ENCODE measurements around the gene STMND1.

The STMND1 gene

DNA sequence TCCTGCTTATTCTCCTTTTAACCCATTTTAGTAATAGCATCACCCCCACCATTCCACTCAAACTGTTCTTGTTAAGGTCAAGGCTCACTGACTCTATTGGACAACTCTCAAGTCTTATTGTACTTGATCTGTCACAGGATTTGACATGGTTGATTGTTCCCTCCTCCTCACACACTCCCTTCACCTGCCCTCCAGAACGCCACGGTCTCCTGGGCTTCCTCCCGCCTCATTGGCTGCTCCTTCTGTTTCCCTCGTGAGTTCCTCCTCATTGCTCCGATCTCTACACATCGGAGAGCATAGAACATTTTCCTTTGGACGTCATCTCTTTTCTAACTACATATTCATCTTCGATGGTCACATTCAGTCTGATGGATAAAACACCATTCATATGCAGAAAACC, 55.1 kb downstream of the STMND1 start:
- WGBS, 2 experiments, result 86 to 87% methylated on average over 8 of the region's 8 CpGs
- no peak overlapping the region for H3K27ac ChIP-seq (ENCODE audit: insufficient read depth, low read depth, low read length, poor library complexity, severe bottlenecking)
- H3K4me3 ChIP-seq (ENCODE audit: insufficient read depth, low read depth, low read length), result no peak overlapping the region
- H3K27me3 ChIP-seq (ENCODE audit: control insufficient read depth, insufficient read depth, low read length, poor library complexity, severe bottlenecking), result no peaks in the 10 kb centered on the region
- no peaks in the 10 kb centered on the region for H3K36me3 ChIP-seq (ENCODE audit: control insufficient read depth, insufficient read depth, low read length)
- no peaks in the 10 kb centered on the region for H3K9me3 ChIP-seq (ENCODE audit: control insufficient read depth, low read length)
- H3K4me1 ChIP-seq (ENCODE audit: control insufficient read depth, insufficient read depth, low read length), result no peaks in the 10 kb centered on the region

DNA sequence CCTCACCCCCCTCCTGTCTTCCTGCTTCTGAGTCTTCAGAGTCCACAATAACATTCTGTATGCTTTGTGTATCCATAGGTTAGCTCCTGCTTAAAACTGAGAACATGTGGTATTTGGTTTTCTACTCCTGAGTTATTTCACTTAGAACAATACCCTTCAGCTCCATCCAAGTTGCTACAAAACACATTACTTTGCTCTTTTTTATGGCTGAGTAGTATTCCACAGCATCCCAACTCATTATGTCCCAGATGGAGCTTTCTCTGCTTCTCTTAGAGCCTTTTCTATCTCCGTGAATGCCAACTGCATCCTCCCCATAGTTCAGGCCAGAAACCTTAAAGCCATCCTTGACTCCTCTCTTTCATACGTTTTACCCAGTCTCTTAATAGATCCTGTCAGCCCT, 55.8 kb downstream of the STMND1 start:
- 87 to 90% methylated on average over 2 of the region's 2 CpGs for WGBS, 2 experiments
- Histone ChIP-seq H3K36me3 (ENCODE audit: control insufficient read depth, insufficient read depth, low read length) (no peaks in the 10 kb centered on the region), H3K27ac (ENCODE audit: insufficient read depth, low read depth, low read length, poor library complexity, severe bottlenecking) (no peak overlapping the region), H3K9me3 (ENCODE audit: control insufficient read depth, low read length) (no peaks in the 10 kb centered on the region), H3K27me3 (ENCODE audit: control insufficient read depth, insufficient read depth, low read length, poor library complexity, severe bottlenecking) (no peaks in the 10 kb centered on the region), H3K4me1 (ENCODE audit: control insufficient read depth, insufficient read depth, low read length) (no peaks in the 10 kb centered on the region), H3K4me3 (ENCODE audit: insufficient read depth, low read depth, low read length) (no peak overlapping the region)

DNA sequence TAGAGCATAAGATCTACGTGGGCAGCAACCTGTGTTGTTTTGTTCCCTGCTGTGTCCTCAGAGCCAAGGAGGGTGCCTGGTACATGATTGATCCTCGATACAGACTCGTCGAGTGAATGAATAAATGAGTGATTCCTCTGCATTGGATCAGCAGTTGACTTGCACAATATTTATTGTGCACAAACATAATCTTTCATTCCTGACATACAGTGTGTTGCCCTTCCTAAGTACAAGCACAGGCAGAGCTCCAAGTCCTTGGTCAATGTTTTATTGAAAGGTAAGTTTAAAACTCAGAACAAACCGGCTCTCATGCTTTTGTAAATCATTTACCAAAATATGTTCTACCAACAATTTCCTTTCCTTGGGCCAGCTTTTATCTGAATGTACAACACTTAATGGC, 57.4 kb downstream of the STMND1 start:
- Histone ChIP-seq H3K4me3 (ENCODE audit: insufficient read depth, low read depth, low read length) (no peak overlapping the region), H3K9me3 (ENCODE audit: control insufficient read depth, low read length) (no peaks in the 10 kb centered on the region), H3K27ac (ENCODE audit: insufficient read depth, low read depth, low read length, poor library complexity, severe bottlenecking) (no peak overlapping the region), H3K4me1 (ENCODE audit: control insufficient read depth, insufficient read depth, low read length) (no peaks in the 10 kb centered on the region), H3K27me3 (ENCODE audit: control insufficient read depth, insufficient read depth, low read length, poor library complexity, severe bottlenecking) (no peaks in the 10 kb centered on the region), H3K36me3 (ENCODE audit: control insufficient read depth, insufficient read depth, low read length) (no peaks in the 10 kb centered on the region)
- 94% methylated on average over 5 of the region's 5 CpGs for WGBS, 2 experiments

DNA sequence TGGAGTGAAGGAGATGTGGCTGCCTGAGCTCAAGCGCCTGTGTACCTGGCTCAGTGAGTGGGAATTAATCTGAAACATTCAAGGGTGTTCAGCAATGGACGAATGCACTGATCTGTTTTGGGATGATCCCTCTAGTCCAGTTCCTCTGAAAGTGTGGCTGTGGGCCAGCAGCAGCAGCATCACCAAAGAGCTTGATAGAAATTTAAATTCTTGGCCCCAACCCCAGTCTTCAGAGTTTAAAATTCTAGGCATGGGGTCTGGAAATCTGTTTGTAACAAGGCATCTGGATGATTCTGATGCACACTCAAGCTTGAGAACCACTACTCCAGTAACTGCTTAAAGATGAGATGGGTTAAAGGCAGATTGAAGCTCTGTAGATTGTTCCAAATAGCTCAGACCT, 59.2 kb downstream of the STMND1 start:
- no peaks in the 10 kb centered on the region for H3K36me3 ChIP-seq (ENCODE audit: control insufficient read depth, insufficient read depth, low read length)
- no peak overlapping the region for H3K27ac ChIP-seq (ENCODE audit: insufficient read depth, low read depth, low read length, poor library complexity, severe bottlenecking)
- no peaks in the 10 kb centered on the region for H3K4me1 ChIP-seq (ENCODE audit: control insufficient read depth, insufficient read depth, low read length)
- 90 to 92% methylated on average over 2 of the region's 2 CpGs for WGBS, 2 experiments
- H3K4me3 ChIP-seq (ENCODE audit: insufficient read depth, low read depth, low read length), result no peak overlapping the region
- no peaks in the 10 kb centered on the region for H3K27me3 ChIP-seq (ENCODE audit: control insufficient read depth, insufficient read depth, low read length, poor library complexity, severe bottlenecking)
- H3K9me3 ChIP-seq (ENCODE audit: control insufficient read depth, low read length), result no peaks in the 10 kb centered on the region

DNA sequence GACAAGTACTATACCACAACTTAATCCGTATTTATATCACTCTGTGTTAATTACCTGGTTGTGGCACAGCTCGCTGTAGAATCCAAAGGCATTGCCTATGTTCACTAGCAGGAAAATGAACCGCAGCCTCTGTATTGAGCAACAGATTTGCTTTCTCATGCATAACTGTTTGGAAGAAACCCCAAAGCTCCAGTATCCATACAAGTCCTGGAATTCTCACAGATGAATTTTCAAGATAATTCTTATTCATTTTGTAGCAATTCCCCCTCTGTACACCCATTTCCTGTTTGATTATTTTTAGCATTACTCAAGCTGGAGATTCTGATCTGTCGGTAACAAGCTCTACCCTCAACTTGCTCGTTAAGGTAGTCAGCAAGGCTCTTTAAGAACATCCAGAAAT, 63.5 kb downstream of the STMND1 start:
- Histone ChIP-seq H3K4me1 (ENCODE audit: control insufficient read depth, insufficient read depth, low read length) (no peaks in the 10 kb centered on the region), H3K9me3 (ENCODE audit: control insufficient read depth, low read length) (no peaks in the 10 kb centered on the region), H3K27ac (ENCODE audit: insufficient read depth, low read depth, low read length, poor library complexity, severe bottlenecking) (no peak overlapping the region), H3K4me3 (ENCODE audit: insufficient read depth, low read depth, low read length) (no peak overlapping the region), H3K36me3 (ENCODE audit: control insufficient read depth, insufficient read depth, low read length) (no peaks in the 10 kb centered on the region), H3K27me3 (ENCODE audit: control insufficient read depth, insufficient read depth, low read length, poor library complexity, severe bottlenecking) (no peaks in the 10 kb centered on the region)
- WGBS, 2 experiments, result 89 to 96% methylated on average over 5 of the region's 5 CpGs

DNA sequence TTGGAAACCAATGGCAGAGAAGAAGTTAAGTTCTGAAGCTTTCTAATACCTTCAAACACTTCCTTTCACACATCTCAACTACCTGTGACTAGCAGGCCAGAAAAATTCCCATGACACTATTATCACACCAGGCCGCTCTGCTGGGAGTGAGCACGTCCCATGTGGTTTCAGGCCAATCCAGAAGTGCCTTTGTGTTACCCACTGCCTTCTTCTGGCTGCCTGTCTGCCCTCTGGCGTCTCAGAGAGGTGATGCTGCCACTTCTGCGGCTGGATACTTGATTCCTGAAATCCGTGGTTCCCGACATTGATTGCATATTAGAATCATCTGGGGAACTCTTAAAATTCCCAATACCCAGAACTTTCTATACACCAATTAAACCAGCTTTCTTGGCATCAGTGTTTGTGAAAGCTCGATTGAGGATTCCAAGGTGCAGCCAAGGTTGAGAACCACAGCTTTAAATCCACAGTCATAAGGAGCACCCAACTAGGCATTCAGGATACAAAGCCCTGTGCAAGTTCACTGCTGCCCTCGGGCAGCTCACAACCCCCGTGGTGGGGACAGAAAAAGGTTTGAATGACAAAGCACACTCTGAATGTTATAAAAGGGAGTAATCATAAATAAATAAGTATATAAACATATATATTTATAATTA, 65.6 kb downstream of the STMND1 start:
- Histone ChIP-seq H3K9me3 (ENCODE audit: control insufficient read depth, low read length) (no peaks in the 10 kb centered on the region), H3K36me3 (ENCODE audit: control insufficient read depth, insufficient read depth, low read length) (no peaks in the 10 kb centered on the region), H3K4me3 (ENCODE audit: insufficient read depth, low read depth, low read length) (no peak overlapping the region), H3K27me3 (ENCODE audit: control insufficient read depth, insufficient read depth, low read length, poor library complexity, severe bottlenecking) (no peaks in the 10 kb centered on the region), H3K27ac (ENCODE audit: insufficient read depth, low read depth, low read length, poor library complexity, severe bottlenecking) (no peak overlapping the region), H3K4me1 (ENCODE audit: control insufficient read depth, insufficient read depth, low read length) (no peaks in the 10 kb centered on the region)
- WGBS, 2 experiments, result 14 to 24% methylated on average over 7 to 9 of the region's 9 CpGs

DNA sequence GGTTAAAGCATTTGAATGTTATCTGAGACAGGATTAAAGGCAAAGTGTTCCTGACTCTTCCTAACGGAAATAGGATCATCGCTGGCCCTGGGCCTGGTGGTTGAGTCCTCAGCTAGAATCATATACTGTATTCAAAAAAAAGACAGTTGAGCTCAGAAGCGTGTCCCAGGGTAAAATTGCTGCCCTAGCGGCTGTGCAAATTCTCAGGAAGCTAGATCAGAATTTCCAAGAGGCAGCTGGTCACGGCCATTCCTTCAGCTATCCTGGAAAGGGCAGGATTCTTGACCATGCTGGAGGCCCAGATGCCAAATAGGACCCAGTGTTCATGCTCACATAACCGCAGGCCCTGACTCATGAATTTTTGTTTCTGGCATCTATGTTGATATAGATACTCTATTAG, 67.4 kb downstream of the STMND1 start:
- Histone ChIP-seq H3K27me3 (ENCODE audit: control insufficient read depth, insufficient read depth, low read length, poor library complexity, severe bottlenecking) (no peaks in the 10 kb centered on the region), H3K9me3 (ENCODE audit: control insufficient read depth, low read length) (no peaks in the 10 kb centered on the region), H3K36me3 (ENCODE audit: control insufficient read depth, insufficient read depth, low read length) (no peaks in the 10 kb centered on the region), H3K4me1 (ENCODE audit: control insufficient read depth, insufficient read depth, low read length) (no peaks in the 10 kb centered on the region), H3K27ac (ENCODE audit: insufficient read depth, low read depth, low read length, poor library complexity, severe bottlenecking) (no peak overlapping the region), H3K4me3 (ENCODE audit: insufficient read depth, low read depth, low read length) (no peak overlapping the region)
- WGBS, 2 experiments, result 95 to 96% methylated on average over 6 of the region's 6 CpGs

DNA sequence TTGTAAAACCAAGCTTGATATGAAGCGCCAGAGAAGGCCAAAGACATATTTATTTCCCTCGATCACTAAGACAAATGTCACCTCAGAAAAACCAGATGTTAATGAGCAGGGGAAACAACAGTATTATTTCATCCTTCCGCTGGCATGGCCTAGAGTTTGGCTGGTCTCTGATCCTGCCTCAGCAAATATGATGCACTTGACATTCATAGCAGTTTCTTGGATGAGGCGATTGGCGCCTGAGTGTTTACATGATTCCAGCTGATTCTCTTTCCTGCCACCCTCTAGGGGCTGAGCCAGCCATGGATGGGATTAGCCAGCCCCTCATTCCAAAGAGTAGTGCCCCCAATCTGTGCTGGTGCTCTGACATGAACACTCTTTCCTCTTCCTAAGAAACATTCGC, 67.9 kb downstream of the STMND1 start:
- WGBS, 2 experiments, result 93 to 94% methylated on average over 5 to 6 of the region's 6 CpGs
- no peaks in the 10 kb centered on the region for H3K9me3 ChIP-seq (ENCODE audit: control insufficient read depth, low read length)
- H3K4me3 ChIP-seq (ENCODE audit: insufficient read depth, low read depth, low read length), result no peak overlapping the region
- H3K27ac ChIP-seq (ENCODE audit: insufficient read depth, low read depth, low read length, poor library complexity, severe bottlenecking), result no peak overlapping the region
- no peaks in the 10 kb centered on the region for H3K27me3 ChIP-seq (ENCODE audit: control insufficient read depth, insufficient read depth, low read length, poor library complexity, severe bottlenecking)
- no peaks in the 10 kb centered on the region for H3K36me3 ChIP-seq (ENCODE audit: control insufficient read depth, insufficient read depth, low read length)
- H3K4me1 ChIP-seq (ENCODE audit: control insufficient read depth, insufficient read depth, low read length), result no peaks in the 10 kb centered on the region

DNA sequence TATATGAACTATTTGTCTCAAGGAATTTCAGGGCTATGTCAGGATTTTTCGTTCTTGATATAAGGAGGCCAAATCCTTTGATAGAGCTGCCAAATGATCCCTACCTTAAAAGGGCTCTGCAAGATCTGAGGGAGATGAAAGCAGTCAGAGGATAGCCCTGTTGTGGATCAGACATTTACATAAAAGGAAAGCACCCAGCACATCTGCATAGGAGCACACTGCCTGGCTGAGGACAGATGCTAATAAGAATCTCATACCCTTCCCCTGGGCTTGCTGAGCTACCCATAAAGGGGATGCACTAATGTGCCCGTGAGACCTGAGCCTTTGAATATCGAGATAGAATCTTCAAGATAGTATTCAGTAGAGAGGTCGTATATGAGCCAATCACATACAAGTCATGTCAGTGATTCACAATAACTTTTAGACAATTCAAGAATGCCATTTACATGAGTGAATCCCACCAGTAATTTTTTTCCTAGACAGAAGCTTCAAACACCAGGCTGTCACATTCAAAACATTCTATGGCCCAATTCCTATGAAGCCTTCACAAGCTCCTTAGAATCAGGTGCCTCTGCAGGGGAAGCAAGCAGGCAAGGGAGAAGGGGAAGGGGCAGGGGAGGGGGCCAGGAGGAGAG, 71.1 kb downstream of the STMND1 start:
- Histone ChIP-seq H3K36me3 (ENCODE audit: control insufficient read depth, insufficient read depth, low read length) (no peaks in the 10 kb centered on the region), H3K9me3 (ENCODE audit: control insufficient read depth, low read length) (no peaks in the 10 kb centered on the region), H3K27me3 (ENCODE audit: control insufficient read depth, insufficient read depth, low read length, poor library complexity, severe bottlenecking) (no peaks in the 10 kb centered on the region), H3K27ac (ENCODE audit: insufficient read depth, low read depth, low read length, poor library complexity, severe bottlenecking) (no peak overlapping the region), H3K4me1 (ENCODE audit: control insufficient read depth, insufficient read depth, low read length) (no peaks in the 10 kb centered on the region), H3K4me3 (ENCODE audit: insufficient read depth, low read depth, low read length) (no peak overlapping the region)
- 69 to 72% methylated on average over 4 of the region's 4 CpGs for WGBS, 2 experiments

DNA sequence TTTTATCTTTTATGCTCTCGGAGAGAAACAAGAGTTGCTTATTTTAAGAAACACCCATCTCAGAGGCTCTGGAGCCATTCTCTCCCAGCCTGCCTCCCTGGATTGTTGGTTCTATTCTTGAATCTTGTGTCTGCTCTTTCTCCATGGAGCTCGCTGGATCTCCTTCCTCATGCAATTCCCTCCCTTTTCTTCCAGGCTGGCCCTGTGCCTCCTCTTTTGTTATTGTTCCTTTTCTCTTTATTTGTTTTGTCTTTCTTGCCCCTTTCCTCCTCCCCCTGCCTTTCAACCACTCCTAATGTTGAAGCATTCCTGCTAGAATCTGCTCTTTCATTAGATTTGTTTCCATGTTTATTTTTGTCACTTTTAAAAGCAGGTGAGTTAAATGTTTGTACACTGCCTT, 76.5 kb downstream of the STMND1 start:
- no peak overlapping the region for H3K4me3 ChIP-seq (ENCODE audit: insufficient read depth, low read depth, low read length)
- WGBS, 2 experiments, result 61 to 64% methylated on average over 2 of the region's 2 CpGs
- no peaks in the 10 kb centered on the region for H3K9me3 ChIP-seq (ENCODE audit: control insufficient read depth, low read length)
- no peak overlapping the region for H3K27ac ChIP-seq (ENCODE audit: insufficient read depth, low read depth, low read length, poor library complexity, severe bottlenecking)
- no peaks in the 10 kb centered on the region for H3K4me1 ChIP-seq (ENCODE audit: control insufficient read depth, insufficient read depth, low read length)
- H3K27me3 ChIP-seq (ENCODE audit: control insufficient read depth, insufficient read depth, low read length, poor library complexity, severe bottlenecking), result no peaks in the 10 kb centered on the region
- no peaks in the 10 kb centered on the region for H3K36me3 ChIP-seq (ENCODE audit: control insufficient read depth, insufficient read depth, low read length)

All from ectodermal cell (in vitro differentiated cells).